HepG2 (cell line): ENCODE measurements around the gene KCNN2.

Source experiments
- CHD4 ChIP-seq: fragments of 200-600 bp; sonication (generic); IDR thresholded peaks from 2 replicates; pipeline ENCODE4 v1.7.0; 2017; ENCODE audit warnings: mild to moderate bottlenecking, low read length, borderline replicate concordance
- CTCF ChIP-seq: sonication (generic); formaldehyde crosslinking; IDR thresholded peaks from 2 replicates; pipeline ENCODE4 v1.5.0; 2020; ENCODE audit warnings: mild to moderate bottlenecking, missing genetic modification reagents, moderate library complexity
- EHMT2 ChIP-seq: fragments of 200-600 bp; sonication (generic); IDR thresholded peaks from 2 replicates; pipeline ENCODE4 v1.7.0; 2017; ENCODE audit warnings: antibody characterized with exemption, low read depth, low read length, borderline replicate concordance
- MAZ ChIP-seq, 2 experiments: sonication (generic) in 1 of 2; formaldehyde crosslinking in 1 of 2; IDR thresholded peaks; 2 replicates each; pipeline versions ENCODE4 v1.5.0 to v1.6.1; 2012 to 2020; ENCODE audit warnings: low read depth in 2 of 2, mild to moderate bottlenecking in 2 of 2, borderline replicate concordance in 1 of 2, improper control_type of control experiment in 1 of 2, low read length in 1 of 2, missing genetic modification reagents in 1 of 2, moderate library complexity in 1 of 2
- NR3C1 ChIP-seq: sonication (generic); formaldehyde crosslinking; IDR thresholded peaks from 2 replicates; pipeline ENCODE4 v1.4.0; 2020; ENCODE audit warnings: missing genetic modification reagents
- SOX6 ChIP-seq, 2 experiments: fragments of 450-650 bp in 1 of 2; sonication (generic) in 1 of 2; formaldehyde crosslinking in 1 of 2; IDR thresholded peaks; 2 replicates each; pipeline versions ENCODE4 v1.4.0 to v1.6.1; 2017 to 2020; ENCODE audit warnings: antibody characterized with exemption in 1 of 2, mild to moderate bottlenecking in 1 of 2, missing genetic modification reagents in 1 of 2

GRCh38 chr5:114312658-114313057, 49.2 kb upstream of the KCNN2 start:
- TF ChIP-seq SOX6 (IDR thresholded peaks at IDR 0.05) (no peak), SOX6 (CRISPR knock-in tag; IDR thresholded peaks at IDR 0.05) (no peak), NR3C1 (CRISPR knock-in tag) (no peak), EHMT2 (no peak), CHD4 (no peak), MAZ (IDR thresholded peaks at IDR 0.05; ENCODE audit: borderline replicate concordance, low read depth, low read length) (no peak), MAZ (CRISPR knock-in tag; IDR thresholded peaks at IDR 0.05; ENCODE audit: low read depth) (no peak), CTCF (CRISPR knock-in tag) (no peak)
